Ishikawa (cell line): ENCODE results near the gene ARHGEF28.

Experiments used
- CEBPB ChIP-seq: IDR thresholded peaks from 2 replicates; pipeline ENCODE4 v1.6.1; 2012
- CREB1 ChIP-seq: IDR thresholded peaks from 2 replicates; pipeline ENCODE4 v1.6.1; 2012; ENCODE audit warnings: low read depth
- EGR1 ChIP-seq: IDR thresholded peaks from 2 replicates; pipeline ENCODE4 v1.6.1; 2012
- EP300 ChIP-seq: IDR thresholded peaks from 2 replicates; pipeline ENCODE4 v1.6.1; 2012; ENCODE audit warnings: borderline replicate concordance
- FOXM1 ChIP-seq: IDR thresholded peaks from 2 replicates; pipeline ENCODE4 v1.6.1; 2012; ENCODE audit warnings: low read depth, borderline replicate concordance
- NFIC ChIP-seq: IDR thresholded peaks from 2 replicates; pipeline ENCODE4 v1.6.1; 2012
- RAD21 ChIP-seq: IDR thresholded peaks from 2 replicates; pipeline ENCODE4 v1.6.1; 2012; ENCODE audit warnings: low read depth
- TAF1 ChIP-seq: IDR thresholded peaks from 2 replicates; pipeline ENCODE4 v1.6.1; 2012; ENCODE audit warnings: low read depth, mild to moderate bottlenecking
- TCF12 ChIP-seq: IDR thresholded peaks from 2 replicates; pipeline ENCODE4 v1.6.1; 2012; ENCODE audit warnings: low read depth
- TEAD4 ChIP-seq: IDR thresholded peaks from 2 replicates; pipeline ENCODE4 v1.6.1; 2012
- YY1 ChIP-seq: IDR thresholded peaks from 2 replicates; pipeline ENCODE4 v1.6.1; 2012; ENCODE audit warnings: low read depth
- ZBTB7A ChIP-seq: IDR thresholded peaks from 2 replicates; pipeline ENCODE4 v1.6.1; 2012; ENCODE audit warnings: low read depth
- TF ChIP-seq, protein P1 (sequence below): IDR thresholded peaks from 2 replicates; pipeline ENCODE4 v1.6.1; 2012
- TF ChIP-seq, protein P2 (sequence below): IDR thresholded peaks from 2 replicates; pipeline ENCODE4 v1.6.1; 2012; ENCODE audit warnings: low read depth, mild to moderate bottlenecking
- TF ChIP-seq, protein P3 (sequence below): IDR thresholded peaks from 2 replicates; pipeline ENCODE4 v1.6.1; 2012

Gene ARHGEF28

DNA sequence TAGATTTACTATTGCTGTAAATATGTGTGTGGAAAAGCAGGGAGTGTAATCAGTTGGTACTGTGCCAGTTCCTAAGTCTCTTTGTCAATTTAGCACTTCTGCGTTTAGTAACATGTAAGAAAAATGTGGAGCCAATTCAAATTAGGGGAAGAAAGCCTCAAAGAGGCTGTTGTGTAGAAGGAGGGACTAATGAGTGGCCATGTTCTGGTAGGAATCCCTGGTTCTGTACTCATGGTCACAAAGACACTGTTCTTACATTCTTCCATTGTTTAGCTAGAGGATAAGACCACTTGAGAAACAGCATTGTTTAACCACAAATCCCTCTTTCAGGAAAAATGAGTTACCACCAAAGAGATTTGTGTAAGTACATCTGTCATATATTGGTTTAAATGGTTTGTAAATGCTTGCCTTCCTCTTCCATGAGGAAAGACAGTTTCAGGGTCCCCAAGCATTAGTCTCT is 14.9 kb downstream of the ARHGEF28 start:
- no peak for TF ChIP-seq CEBPB
- TF ChIP-seq, protein P1, sequence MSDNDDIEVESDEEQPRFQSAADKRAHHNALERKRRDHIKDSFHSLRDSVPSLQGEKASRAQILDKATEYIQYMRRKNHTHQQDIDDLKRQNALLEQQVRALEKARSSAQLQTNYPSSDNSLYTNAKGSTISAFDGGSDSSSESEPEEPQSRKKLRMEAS, result no peak
- no peak for TF ChIP-seq RAD21
- TF ChIP-seq, protein P2, sequence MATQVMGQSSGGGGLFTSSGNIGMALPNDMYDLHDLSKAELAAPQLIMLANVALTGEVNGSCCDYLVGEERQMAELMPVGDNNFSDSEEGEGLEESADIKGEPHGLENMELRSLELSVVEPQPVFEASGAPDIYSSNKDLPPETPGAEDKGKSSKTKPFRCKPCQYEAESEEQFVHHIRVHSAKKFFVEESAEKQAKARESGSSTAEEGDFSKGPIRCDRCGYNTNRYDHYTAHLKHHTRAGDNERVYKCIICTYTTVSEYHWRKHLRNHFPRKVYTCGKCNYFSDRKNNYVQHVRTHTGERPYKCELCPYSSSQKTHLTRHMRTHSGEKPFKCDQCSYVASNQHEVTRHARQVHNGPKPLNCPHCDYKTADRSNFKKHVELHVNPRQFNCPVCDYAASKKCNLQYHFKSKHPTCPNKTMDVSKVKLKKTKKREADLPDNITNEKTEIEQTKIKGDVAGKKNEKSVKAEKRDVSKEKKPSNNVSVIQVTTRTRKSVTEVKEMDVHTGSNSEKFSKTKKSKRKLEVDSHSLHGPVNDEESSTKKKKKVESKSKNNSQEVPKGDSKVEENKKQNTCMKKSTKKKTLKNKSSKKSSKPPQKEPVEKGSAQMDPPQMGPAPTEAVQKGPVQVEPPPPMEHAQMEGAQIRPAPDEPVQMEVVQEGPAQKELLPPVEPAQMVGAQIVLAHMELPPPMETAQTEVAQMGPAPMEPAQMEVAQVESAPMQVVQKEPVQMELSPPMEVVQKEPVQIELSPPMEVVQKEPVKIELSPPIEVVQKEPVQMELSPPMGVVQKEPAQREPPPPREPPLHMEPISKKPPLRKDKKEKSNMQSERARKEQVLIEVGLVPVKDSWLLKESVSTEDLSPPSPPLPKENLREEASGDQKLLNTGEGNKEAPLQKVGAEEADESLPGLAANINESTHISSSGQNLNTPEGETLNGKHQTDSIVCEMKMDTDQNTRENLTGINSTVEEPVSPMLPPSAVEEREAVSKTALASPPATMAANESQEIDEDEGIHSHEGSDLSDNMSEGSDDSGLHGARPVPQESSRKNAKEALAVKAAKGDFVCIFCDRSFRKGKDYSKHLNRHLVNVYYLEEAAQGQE, result no peak
- no peak for TF ChIP-seq TAF1
- TF ChIP-seq EGR1, result no peak
- no peak for TF ChIP-seq YY1
- TF ChIP-seq, protein P3, sequence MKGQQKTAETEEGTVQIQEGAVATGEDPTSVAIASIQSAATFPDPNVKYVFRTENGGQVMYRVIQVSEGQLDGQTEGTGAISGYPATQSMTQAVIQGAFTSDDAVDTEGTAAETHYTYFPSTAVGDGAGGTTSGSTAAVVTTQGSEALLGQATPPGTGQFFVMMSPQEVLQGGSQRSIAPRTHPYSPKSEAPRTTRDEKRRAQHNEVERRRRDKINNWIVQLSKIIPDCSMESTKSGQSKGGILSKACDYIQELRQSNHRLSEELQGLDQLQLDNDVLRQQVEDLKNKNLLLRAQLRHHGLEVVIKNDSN, result no peak
- no peak for TF ChIP-seq ZBTB7A
- no peak for TF ChIP-seq CREB1
- TF ChIP-seq TEAD4, result no peak
- TF ChIP-seq FOXM1, result no peak
- TF ChIP-seq NFIC, result no peak
- TF ChIP-seq TCF12, result no peak
- TF ChIP-seq EP300, result no peak

DNA sequence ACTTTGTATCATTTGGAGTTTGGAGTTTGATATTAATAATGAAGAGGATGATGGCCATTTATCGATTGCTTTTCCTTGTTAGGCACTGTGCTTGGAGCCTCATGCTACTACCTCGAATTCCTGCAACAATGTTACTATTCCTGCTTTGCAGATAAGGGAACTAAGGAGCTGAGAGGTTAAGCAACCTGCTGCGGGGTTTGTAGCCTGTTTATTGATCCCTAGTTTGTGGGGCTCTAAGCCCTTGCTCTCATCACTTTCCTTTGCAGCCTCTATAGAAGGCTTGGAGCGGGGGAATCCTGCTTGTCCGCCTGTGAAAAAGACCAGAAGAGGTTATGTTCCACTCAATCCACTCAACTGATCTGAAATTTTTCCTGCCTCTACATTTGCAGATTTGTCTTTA is 15.8 kb downstream of the ARHGEF28 start:
- TF ChIP-seq RAD21, result no peak
- no peak for TF ChIP-seq FOXM1
- TF ChIP-seq YY1, result no peak
- TF ChIP-seq, protein P2, result no peak
- TF ChIP-seq EP300, result no peak
- no peak for TF ChIP-seq NFIC
- TF ChIP-seq TAF1, result no peak
- TF ChIP-seq CEBPB, result no peak
- TF ChIP-seq CREB1, result no peak
- TF ChIP-seq EGR1, result no peak

DNA sequence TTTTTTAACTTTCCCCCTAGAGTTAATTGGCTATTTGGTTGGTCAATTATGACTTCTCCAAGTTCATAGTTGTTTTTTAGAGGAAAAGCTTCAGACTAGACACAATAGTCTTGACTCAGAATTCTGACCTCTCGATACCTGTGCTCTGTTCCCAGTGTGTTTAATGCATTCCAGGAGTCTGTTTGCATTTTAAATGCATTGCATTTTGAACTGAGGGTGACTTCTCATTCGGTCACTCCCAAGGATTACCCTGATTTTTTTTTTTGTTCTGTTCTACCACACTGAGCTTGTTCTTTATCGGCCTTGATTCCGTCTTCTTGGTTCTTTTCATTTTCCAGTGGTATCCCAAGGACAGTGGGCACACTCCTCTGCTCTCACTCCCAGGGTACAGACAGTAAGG is 16.3 kb downstream of the ARHGEF28 start:
- TF ChIP-seq NFIC (no peak), TAF1 (no peak), RAD21 (no peak), FOXM1 (no peak), TEAD4 (no peak)
- TF ChIP-seq, protein P1, result no peak

DNA sequence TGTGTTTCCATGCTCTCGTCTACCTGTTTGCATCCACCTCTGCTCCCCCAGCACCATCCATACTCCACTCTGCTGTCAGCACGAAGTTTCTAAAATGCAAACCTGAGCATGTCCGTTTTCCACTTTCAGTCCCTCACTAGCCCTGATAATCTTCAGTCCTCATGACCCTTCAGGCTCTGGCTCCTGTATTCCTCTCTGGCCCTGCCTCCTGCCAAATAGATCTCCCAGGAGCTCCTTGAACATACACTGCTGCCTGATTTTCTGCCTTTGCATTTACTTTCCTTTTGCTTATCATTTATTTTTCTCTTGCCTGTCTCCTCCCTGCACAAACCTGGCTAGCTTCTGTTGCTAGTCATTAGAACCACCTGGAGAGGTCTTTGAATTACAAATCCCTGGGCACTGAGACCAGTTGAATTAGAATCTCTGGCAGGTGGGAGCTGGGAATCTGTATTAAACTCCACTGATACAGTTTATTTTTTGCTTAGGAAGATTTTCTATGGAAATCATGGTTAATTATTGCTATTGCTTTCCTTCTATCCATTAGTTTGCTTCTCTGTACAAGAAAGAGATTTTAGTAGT is 18.5 kb downstream of the ARHGEF28 start:
- TF ChIP-seq ZBTB7A, result no peak
- no peak for TF ChIP-seq EGR1

DNA sequence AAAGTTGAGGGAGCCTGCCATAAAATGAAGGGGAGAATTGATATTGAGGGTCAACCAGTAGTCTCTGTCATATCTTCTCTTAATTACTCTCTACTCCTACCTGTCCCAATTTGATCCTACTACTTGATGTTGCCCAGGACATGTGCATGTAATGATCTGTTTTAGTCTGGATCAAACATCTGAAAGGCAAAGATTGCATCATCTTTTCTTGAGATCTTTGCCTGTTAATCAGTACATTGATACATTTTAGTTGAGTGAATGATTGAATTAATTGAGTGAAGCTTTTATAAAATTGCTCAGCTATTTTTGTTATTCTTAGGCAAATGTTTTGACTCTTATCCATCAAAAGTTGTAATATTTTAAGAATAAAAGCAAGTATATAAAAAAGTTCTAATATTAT is 21.7 kb downstream of the ARHGEF28 start:
- TF ChIP-seq EP300, result no peak
- TF ChIP-seq CEBPB, result peak; percentile 24; the same call in 1 of the 2 replicates

DNA sequence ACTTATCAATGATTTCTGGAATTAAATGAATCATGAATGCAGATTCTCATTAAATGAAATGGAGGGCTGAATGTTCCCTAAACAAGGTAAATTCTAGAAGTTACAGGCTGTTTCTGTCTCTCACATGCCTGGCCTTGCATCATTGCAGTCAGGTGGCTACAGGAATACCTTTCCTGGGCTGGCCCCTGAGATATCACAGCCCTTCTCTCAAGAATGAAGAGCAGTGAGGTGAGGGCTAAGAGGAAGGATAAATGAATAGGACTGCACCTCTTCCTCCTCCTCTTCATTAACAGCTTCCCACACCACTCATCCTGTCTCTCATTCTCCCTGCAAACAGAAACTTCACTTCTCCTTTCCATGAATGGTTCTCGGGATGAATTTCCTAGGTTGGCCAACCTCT is 22.5 kb downstream of the ARHGEF28 start:
- TF ChIP-seq YY1, result no peak
- no peak for TF ChIP-seq TCF12
- TF ChIP-seq EGR1, result no peak
- no peak for TF ChIP-seq CEBPB
- TF ChIP-seq, protein P3, result no peak
- TF ChIP-seq EP300, result no peak
- no peak for TF ChIP-seq CREB1
- TF ChIP-seq RAD21, result no peak
- TF ChIP-seq FOXM1, result no peak
- TF ChIP-seq, protein P2, result no peak
- TF ChIP-seq, protein P1, result no peak
- TF ChIP-seq ZBTB7A, result no peak
- no peak for TF ChIP-seq NFIC
- no peak for TF ChIP-seq TAF1
- TF ChIP-seq TEAD4, result no peak
